Ovary (tissue), 9 donors: Measurements from ENCODE around the gene HIVEP3. TPM values are rescaled to one million over a fixed set of nuclear protein-coding genes. Genes with fewer than 3 reads are reported as not detected.

Experiments
- DNase-seq, 5 donors: peaks; one replicate each; pipeline ENCODE4 v3.0.0-alpha.2; 2019 to 2020
- H3K27ac ChIP-seq, 2 donors: fragments of 200-600 bp; one replicate each; pipeline versions ENCODE4 v1.5.1 to v1.8.0; 2019 to 2022
- H3K27me3 ChIP-seq: fragments of 200-600 bp; one replicate; pipeline ENCODE4 v1.8.0; 2022
- H3K36me3 ChIP-seq: fragments of 200-600 bp; sonication (generic); one replicate; pipeline ENCODE4 v1.5.1; 2019
- H3K4me1 ChIP-seq: one replicate; pipeline ENCODE4 v1.8.1; 2013; ENCODE audit warnings: mild to moderate bottlenecking, moderate library complexity; ENCODE audit not compliant: insufficient read depth
- H3K4me3 ChIP-seq: fragments of 200-600 bp; sonication (generic); one replicate; pipeline ENCODE4 v1.5.1; 2017
- H3K9me3 ChIP-seq, 2 donors: fragments of 200-600 bp in 1 of 2; sonication (generic) in 1 of 2; one replicate each; pipeline versions ENCODE4 v1.5.1 to v1.8.1; 2013 to 2019; ENCODE audit warnings: mild to moderate bottlenecking in 1 of 2, moderate library complexity in 1 of 2
- CTCF ChIP-seq, 3 donors: fragments of 450-650 bp in 2 of 3; fragments of 200-600 bp in 1 of 3; IDR thresholded peaks; one replicate each; pipeline versions ENCODE4 v1.5.1 to v1.8.0; 2016 to 2022; ENCODE audit warnings: antibody characterized with exemption in 3 of 3, mild to moderate bottlenecking in 1 of 3
- EP300 ChIP-seq: sonication (generic); formaldehyde crosslinking; IDR thresholded peaks from one replicate; pipeline ENCODE4 v1.6.1; 2017; ENCODE audit warnings: antibody characterized with exemption
- POLR2A ChIP-seq: fragments of 450-650 bp; IDR thresholded peaks from one replicate; pipeline ENCODE4 v1.6.1; 2017; ENCODE audit warnings: antibody characterized with exemption, mild to moderate bottlenecking, moderate library complexity
- WGBS, 3 donors: extraction: QIAGEN DNeasy Blood & Tissue Kit in 1 of 3; methylation state at CpG; one replicate each; pipeline versions ENCODE4 v1.1.5 to v1.1.7; 2013 to 2017; 5-methylcytosine and 5-hydroxymethylcytosine counted together
- intact Hi-C, 4 donors: fragments of 100-400 bp; cut with DNase I; formaldehyde crosslinking; loops; one replicate each; pipeline versions ENCODE4 v1.11.0 to v1.15.1; 2022 to 2023
- polyA plus RNA-seq, 2 donors: library from polyadenylated mRNA; stranded (reverse); fragments of 200-250 nt in 1 of 2; fragments of 350-450 nt in 1 of 2; fragmentation: Illumina TruSeq in 1 of 2; extraction: RNeasy Lipid Tissue Mini Kit (QIAGEN cat#74804) in 1 of 2; gene quantifications; one replicate each; pipeline ENCODE4 v1.2.3, GENCODE V29; 2013 to 2014
- total RNA-seq, 7 donors: library from RNA; depleted of rRNA in 2 of 7; stranded (reverse); fragments of >200 nt in 2 of 7; fragmentation: NEBNext Ultra II Directional in 3 of 7; extraction: Animal tissue kit (Norgen Biotek cat#: 25700) in 3 of 7; gene quantifications; one replicate each; pipeline versions ENCODE4 v1.1.0 to v1.2.4, GENCODE V29; 2016 to 2023
- donor health status: DM: no; HTN: no; CAD: no; lungs with moderate emphysema.
- donor health status: DM: no; HTN: no; CAD: no.
- donor health status: Bipolar disorder and iron deficiency.
- donor health status: DM: yes; HTN: yes; CAD: no.
- donor health status: DM: no; HTN: no; CAD: no.
- donor health status: DM: yes; HTN: yes; CAD: no.

Gene HIVEP3
- total and polyA plus RNA-seq, 9 donors = 3.0 to 7.5 (median 5.2) TPM

- no peaks in the 10 kb centered on the region for H3K27me3 ChIP-seq
- no peaks in the 10 kb centered on the region for H3K9me3 ChIP-seq
- WGBS, 3 donors = 84 to 91% (median 87%) methylated on average over 2 of the region's 2 CpGs
- DNase-seq = no peak
- intact Hi-C loops = no loop called here
- no peaks in the 10 kb centered on the region for H3K4me1 ChIP-seq
- H3K4me3 ChIP-seq = no peak overlapping the region
- no peak overlapping the region for H3K27ac ChIP-seq
- H3K36me3 ChIP-seq = no peaks in the 10 kb centered on the region
- TF ChIP-seq POLR2A = no peak
- no peak for TF ChIP-seq EP300
- TF ChIP-seq CTCF (IDR thresholded peaks at IDR 0.05) = no peak
Observed at GRCh38 chr1:41731516-41732030, 187.1 kb downstream of the HIVEP3 start.

- H3K4me1 ChIP-seq = no peaks in the 10 kb centered on the region
- 95 to 99% (median 97%) methylated on average over 4 of the region's 4 CpGs for WGBS, 3 donors
Observed at GRCh38 chr1:41730806-41731205, 187.9 kb downstream of the HIVEP3 start.

GRCh38 chr1:41728403-41729202, 190.1 kb downstream of the HIVEP3 start:
- H3K36me3 ChIP-seq = no peaks in the 10 kb centered on the region
- no peak overlapping the region for H3K27ac ChIP-seq
- H3K27me3 ChIP-seq = no peaks in the 10 kb centered on the region
- intact Hi-C loops = no loop called here
- WGBS, 3 donors = 59 to 75% (median 61%) methylated on average over 12 of the region's 12 CpGs
- no peak for DNase-seq
- H3K9me3 ChIP-seq = no peaks in the 10 kb centered on the region
- no peaks in the 10 kb centered on the region for H3K4me1 ChIP-seq
- no peak for TF ChIP-seq CTCF (IDR thresholded peaks at IDR 0.05)
- TF ChIP-seq EP300 = no peak
- TF ChIP-seq POLR2A = no peak
- no peak overlapping the region for H3K4me3 ChIP-seq

More at GRCh38 chr1:41730806-41731205, 187.9 kb downstream of the HIVEP3 start:
- intact Hi-C loops = no loop called here
- Histone ChIP-seq H3K27me3 (no peaks in the 10 kb centered on the region), H3K36me3 (no peaks in the 10 kb centered on the region), H3K27ac (no peak overlapping the region), H3K4me3 (no peak overlapping the region), H3K9me3 (no peaks in the 10 kb centered on the region)
- no peak for DNase-seq
- TF ChIP-seq EP300 (no peak), POLR2A (no peak), CTCF (IDR thresholded peaks at IDR 0.05) (no peak)

- 91 to 93% (median 92%) methylated on average over 4 of the region's 4 CpGs for WGBS, 3 donors
- TF ChIP-seq EP300 (no peak), CTCF (IDR thresholded peaks at IDR 0.05) (no peak), POLR2A (no peak)
- DNase-seq = no peak
- intact Hi-C loops = no loop called here
- Histone ChIP-seq H3K27me3 (no peaks in the 10 kb centered on the region), H3K9me3 (no peaks in the 10 kb centered on the region), H3K36me3 (no peaks in the 10 kb centered on the region), H3K4me3 (no peak overlapping the region), H3K4me1 (no peaks in the 10 kb centered on the region), H3K27ac (no peak overlapping the region)
Observed at GRCh38 chr1:41727749-41728115, 191.0 kb downstream of the HIVEP3 start.
